GM18951 (cell line): ENCODE results near the gene WWOX.

ENCODE experiments used
- POLR2A ChIP-seq: IDR thresholded peaks from 4 replicates; pipeline ENCODE4 v1.6.1; 2011; ENCODE audit warnings: mild to moderate bottlenecking; ENCODE audit not compliant: insufficient read length, insufficient read depth; ENCODE audit errors: extremely low read depth
- in situ Hi-C: fragments of 300-500 bp; cut with MboI; formaldehyde crosslinking; loops from one replicate; pipeline ENCODE4 v1.12.0; 2022; ENCODE audit warnings: low sequenced_read_pairs, mixed read lengths, inconsistent platforms; ENCODE audit not compliant: unreplicated experiment

The WWOX gene

DNA sequence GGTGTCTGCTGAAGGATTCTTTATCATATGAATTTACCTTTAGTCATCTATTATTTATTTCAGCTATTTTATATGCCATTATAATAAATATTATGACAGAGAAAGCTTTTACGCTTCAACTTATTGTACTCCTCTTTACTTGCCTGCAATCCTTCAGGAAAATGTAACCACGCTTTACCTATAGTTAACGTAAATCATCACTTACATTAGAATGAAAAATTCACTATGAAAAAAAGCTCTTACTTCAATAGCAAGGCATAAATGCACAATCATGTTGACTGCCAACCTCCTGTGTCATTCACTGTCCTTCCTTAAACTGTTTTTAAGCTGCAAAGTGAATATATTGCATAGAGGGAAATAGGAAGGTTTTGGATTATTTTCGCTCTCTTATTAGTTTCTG is 277.9 kb downstream of the WWOX start:
- no peak for TF ChIP-seq POLR2A

DNA sequence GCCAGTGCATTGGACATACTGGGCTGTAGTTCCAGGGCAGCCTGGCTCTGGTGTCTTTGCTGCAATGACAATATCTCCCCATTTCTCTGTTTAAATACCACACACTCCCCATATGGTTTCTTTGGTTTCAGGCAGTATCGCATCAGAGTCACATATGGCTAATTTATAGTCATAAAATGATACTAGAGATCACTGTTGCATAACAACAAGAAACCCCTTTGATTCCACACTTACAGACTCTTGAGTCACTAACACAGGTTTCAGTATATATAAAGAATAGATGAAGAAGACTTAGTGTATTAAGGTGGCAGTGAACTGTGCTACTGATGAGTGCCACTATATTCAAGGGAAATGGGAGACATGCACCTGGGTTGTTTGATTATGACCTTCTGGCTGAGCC is 281.6 kb downstream of the WWOX start:
- TF ChIP-seq POLR2A: no peak
- in situ Hi-C loops: no loop called here

More for the DNA sequence above, 277.9 kb downstream of the WWOX start:
- in situ Hi-C loops: no loop called here

DNA sequence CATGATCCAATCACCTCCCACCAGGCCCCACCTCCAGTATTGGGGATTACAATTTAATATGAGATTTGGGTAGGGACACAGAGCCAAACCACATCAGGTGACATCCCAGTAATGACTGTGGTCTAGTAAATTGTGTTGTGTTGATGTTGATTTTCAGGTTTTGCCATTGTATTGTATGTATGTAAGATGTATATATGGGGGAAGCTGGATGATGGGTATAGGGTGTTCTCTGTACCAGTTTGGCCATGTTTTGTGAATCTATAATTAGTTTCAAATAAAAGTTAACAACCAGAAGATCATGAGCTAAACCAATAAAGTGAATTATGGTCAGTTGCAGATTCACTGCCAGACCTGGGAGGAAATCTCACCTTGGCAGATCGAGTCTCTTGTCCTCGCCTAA is 283.7 kb downstream of the WWOX start:
- in situ Hi-C loops: no loop called here
- TF ChIP-seq POLR2A: no peak

DNA sequence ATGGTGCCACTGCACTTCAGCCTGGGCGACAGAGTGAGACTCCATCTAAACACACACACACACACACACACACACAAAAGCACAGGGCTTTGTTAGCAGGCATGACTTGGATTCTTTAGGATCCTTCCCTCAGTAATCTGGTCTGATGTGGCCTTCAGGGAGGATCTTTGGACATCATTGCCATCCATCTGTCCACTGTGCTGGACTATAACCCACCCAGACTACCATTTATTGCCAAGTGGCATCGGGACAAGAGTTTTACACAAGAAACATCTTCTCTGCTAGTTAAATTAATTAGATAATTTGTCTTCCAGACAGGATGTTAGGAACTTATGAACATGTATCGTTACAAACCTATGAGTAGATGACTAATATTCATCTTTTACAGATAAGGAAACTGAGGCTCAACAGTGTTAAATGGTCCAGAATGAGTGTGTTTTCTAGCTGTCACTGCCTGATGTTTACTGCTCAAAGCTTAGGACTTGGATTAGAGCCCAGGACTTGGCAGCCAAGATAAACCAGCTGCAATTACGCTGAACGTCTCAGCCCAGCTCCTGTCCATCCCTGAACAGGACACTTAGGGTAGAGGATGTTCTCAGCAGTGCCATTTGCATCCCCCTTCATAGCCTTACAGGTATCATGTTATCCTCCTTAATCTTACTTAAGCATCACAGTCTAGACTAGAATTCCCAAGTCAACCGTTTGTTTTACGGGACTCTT is 285.8 kb downstream of the WWOX start:
- in situ Hi-C loops: no loop called here
- TF ChIP-seq POLR2A: no peak

DNA sequence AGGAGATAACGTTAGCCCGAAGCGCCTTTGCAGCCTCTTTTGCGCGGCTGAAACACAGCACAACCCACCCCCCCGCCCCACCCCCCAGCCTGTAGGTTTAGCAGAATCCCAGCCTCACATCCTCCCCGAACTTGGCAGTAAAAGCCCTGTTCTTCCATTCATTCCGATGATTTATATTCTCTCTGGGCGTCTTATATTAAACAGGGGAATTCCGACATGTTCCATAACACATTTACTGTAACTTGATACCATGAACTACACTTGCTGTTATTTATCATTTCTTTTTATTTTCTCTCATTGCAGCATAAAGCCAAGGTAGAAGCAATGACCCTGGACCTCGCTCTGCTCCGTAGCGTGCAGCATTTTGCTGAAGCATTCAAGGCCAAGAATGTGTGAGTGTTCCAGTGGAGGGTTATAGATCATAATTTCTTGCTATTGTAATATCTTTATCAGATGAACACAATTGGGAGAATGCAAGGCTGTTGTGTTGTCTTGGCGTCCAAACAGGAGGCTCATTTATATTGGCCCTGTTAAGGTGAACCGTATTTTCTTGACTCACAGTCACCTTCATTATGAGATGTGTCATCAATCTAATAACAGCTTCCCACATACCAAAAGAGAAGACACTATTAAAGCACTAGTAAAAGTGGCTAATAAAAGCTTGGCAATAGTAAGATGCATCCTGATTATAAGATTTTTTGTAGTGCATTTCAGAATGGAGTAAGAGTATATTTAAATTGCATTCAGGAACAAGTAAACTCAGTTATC is 287.3 kb downstream of the WWOX start:
- in situ Hi-C loops: no loop called here
- TF ChIP-seq POLR2A: no peak

DNA sequence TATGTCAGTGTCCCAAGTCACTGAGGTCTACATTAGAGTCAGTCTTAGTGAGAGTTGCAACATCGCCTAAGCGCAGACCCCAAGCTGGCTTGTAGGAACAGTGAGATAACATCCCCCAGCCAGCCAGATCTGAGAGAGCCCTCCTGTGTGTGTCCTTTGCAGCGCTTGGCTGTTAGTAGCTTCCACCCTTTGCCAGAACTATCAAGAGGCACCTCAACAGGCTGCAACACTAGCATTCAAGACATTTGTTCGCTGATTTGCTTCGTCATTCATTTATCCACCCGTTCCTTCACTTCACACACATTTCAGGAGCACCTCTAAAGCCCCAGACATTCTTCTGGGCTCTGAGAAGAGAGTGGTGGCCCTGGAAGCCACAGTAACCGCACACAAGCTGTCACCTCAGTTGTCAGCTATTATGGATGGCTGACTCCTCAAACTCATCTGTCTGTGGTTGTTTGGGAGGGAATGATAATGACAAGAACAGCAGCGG is 289.6 kb downstream of the WWOX start:
- TF ChIP-seq POLR2A: no peak
- in situ Hi-C loops: no loop called here

DNA sequence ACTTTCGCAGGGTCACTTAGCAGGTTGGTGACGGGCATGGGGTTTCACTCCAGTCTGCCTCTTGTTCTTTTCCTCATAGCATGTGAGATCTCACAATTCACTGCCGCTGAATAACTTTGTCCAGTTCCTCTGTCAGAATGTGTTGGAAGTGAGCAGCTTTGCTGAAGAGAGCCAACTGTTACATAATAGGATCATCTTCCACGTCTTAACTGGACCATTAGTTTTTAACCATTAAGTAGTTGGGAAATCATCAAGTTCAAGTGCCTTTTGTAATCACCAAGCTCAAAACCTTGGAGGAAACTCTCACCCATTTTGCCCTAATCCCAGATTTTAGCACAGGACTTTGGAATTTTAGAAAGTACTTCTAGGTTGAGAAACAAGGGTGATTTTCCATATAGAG is 290.6 kb downstream of the WWOX start:
- in situ Hi-C loops: no loop called here
- no peak for TF ChIP-seq POLR2A

DNA sequence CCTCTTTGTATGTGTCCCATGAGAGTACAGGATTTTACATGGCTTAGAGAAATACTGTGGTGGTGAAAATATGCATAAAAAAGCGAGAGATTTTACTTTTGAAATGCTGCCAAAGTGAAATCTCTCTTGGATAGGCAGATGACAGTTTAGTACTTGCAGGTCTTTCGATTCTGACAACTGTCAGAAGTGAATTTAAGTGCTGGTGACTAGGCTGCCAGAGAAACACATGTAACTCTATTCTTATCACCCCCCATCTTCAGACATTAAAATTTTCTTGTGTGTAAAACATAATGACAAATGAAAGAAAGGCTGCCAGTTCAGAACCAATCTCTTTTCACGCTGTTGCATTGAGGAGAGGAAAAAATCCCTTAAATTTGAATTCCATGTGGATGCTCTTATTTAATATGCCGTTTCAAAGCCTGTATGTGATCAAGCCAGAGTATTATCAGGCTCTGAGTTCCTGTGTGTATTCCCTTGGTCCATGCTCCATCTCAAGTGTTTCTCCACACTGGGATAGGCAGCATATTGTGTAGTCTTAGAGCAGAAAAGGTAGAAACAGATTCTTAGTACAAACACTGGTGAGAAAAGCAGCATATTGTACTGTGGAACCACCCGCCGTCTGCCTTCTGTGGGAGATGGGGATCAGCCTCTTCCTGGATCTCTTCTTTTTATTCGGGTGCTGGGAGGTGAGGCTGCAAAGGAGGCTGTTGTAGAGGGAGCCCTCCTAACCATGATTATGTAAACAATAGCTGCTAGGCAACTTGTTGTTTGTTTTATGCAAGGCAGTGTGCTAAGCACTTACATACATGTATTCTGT is 291.3 kb downstream of the WWOX start:
- in situ Hi-C loops: no loop called here
- TF ChIP-seq POLR2A: no peak

DNA sequence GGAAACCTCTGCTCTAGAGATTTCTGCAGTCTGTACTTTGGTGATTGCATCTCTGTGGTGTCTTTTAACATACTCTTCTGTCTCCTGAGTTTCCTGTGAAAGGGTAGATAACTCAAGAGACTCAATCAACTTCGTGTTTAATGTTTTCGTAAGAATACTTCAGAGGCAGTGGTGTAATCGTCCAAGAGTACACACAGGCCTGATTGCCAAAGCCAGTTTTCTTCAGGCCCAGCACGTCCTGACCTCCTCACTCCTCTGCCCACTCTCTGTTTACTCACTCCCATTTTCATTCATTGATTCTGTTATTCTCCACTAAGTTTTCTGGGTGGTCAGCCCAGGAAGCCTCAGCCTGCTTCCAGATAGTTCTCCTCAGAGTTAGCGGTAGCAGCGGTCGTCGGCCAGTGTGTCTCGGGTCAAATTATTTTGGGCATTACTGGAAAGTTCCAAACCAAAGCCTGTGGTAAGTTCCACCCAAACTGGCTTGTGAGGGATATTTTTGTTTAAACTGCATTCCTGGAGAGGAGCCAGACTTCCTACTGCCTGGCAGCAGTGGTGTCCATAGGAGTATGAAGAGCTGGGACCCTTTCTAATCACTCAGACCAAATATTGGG is 293.2 kb downstream of the WWOX start:
- TF ChIP-seq POLR2A: no peak
- in situ Hi-C loops: no loop called here

DNA sequence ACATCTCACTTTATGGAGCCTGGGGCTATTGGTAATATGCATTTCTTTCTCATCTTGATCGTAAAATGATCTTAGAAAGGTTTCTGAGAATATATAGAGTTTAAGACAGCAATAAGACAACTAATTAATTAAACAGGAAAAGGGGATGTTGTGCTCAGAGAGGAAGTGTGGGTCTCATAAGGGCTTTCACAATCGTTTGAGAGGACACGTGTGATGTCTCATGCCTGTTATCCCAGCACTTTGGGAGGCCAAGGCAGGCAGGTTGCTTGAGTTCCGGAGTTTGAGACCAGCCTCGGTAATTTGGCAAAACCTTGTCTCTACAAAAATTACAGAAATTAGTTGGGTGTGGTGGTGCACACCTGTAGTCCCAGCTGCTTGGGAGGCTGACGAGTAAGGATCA is 295.6 kb downstream of the WWOX start:
- no peak for TF ChIP-seq POLR2A
- in situ Hi-C loops: no loop called here

DNA sequence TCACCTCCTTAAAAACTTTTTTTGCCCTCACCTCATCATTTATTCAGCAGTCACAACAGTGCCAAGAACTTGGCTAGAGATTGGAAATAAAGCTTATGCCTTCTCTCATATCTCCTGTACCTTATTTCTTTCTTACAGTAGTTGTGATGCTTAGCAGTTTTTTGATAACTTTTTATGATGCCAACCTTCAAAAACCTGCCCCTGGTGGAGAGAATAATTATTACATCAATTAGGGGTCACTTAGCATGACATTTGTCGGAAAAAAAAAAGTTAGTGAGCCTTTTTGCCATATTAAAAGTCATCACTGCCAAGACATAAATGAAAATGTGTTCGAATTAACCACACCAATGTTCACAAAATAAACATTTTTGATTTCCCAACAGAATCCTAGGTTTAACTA is 296.6 kb downstream of the WWOX start:
- in situ Hi-C loops: no loop called here
- no peak for TF ChIP-seq POLR2A

DNA sequence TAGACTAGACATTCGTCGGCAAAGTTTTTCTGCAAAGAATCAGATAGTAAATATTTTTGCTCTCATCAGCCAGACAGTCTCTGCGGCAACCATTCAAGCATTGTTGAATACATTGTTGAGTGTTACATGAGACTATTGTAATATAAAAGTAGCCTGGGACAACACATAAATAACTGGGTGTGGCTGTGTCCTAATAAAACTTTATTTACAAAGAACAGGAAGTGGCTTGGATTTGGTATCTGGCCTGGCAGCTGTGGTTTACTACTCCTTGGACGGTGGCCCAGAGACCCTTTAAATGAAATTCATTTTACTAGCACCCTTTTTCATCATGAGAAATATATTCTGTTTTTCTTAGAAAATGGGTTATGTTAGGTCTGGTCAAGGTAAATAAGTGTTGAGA is 297.2 kb downstream of the WWOX start:
- in situ Hi-C loops: no loop called here
- no peak for TF ChIP-seq POLR2A

DNA sequence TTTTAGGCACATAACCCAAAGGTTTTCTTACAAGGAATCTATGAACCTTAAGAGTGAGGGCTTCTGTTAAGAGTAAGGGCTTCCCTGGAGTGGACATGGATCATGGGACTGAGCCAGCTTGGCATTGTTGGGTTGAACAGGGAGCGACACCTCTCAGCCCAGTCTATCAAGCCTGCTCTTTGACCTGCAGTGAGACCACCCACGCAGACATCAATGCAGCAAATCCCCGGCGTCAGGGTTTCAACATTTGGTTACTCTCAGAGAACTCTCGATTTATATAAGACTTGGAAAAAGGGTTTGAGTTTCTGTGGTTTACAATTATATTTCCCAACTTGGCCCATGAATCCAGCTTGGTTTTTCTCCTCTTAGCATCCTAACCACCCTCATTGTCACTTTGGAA is 299.9 kb downstream of the WWOX start:
- TF ChIP-seq POLR2A: no peak
- in situ Hi-C loops: no loop called here
